ENCODE data around the gene ACSL1. TPM values are rescaled to one million over a fixed set of nuclear protein-coding genes. Genes with fewer than 3 reads are reported as not detected.

Gene ACSL1
- total RNA-seq, 2 experiments from 2014 or later, result 13.8 to 26.0 TPM

- Mint-ChIP-seq H3K9me3 (ENCODE audit: low read depth) (no peaks in the 10 kb centered on the region), H3K4me3 (no peak overlapping the region), H3K27me3 (no peaks in the 10 kb centered on the region), H3K4me1 (peaks cover 16% of the 10 kb centered on the region), H3K36me3 (peaks cover 24% of the 10 kb centered on the region), H3K27ac (peak overlapping the region; percentile 41)
- DNase-seq (no peak), ATAC-seq (no peak)
- CTCF ChIA-PET, result interaction anchor here (1.1 kb wide), 1 partner anchor 18 kb away, joined by 4 read pairs; no protein-coding TSS in a partner anchor
These were observed 61.2 kb downstream of the ACSL1 start for GRCh38 chr4:184764601-184765000.

GRCh38 chr4:184763150-184763780 lies 62.5 kb downstream of the ACSL1 start:
- Mint-ChIP-seq H3K27me3 (no peaks in the 10 kb centered on the region), H3K36me3 (peaks cover 30% of the 10 kb centered on the region), H3K4me1 (peaks cover 16% of the 10 kb centered on the region), H3K4me3 (no peak overlapping the region), H3K9me3 (ENCODE audit: low read depth) (no peaks in the 10 kb centered on the region), H3K27ac (peak overlapping the region; percentile 13)
- ATAC-seq (no peak), DNase-seq (no peak)
- CTCF ChIA-PET, result interaction anchor here (0.9 kb wide), 1 partner anchor 500 kb away, joined by 3 read pairs; no protein-coding TSS in a partner anchor

GRCh38 chr4:184762100-184762499 lies 63.7 kb downstream of the ACSL1 start:
- Mint-ChIP-seq H3K4me1 (peaks cover 16% of the 10 kb centered on the region), H3K36me3 (peaks cover 34% of the 10 kb centered on the region), H3K4me3 (peak overlapping the region; percentile 64), H3K9me3 (ENCODE audit: low read depth) (no peaks in the 10 kb centered on the region), H3K27me3 (no peaks in the 10 kb centered on the region), H3K27ac (peak overlapping the region; percentile 85)
- peak; percentile 67 for DNase-seq
- CTCF ChIA-PET, result interaction anchor here (0.9 to 1.1 kb wide), 3 partner anchors 17 to 498 kb away, joined by 3 to 5 read pairs (median 3); partner anchors contain the start of gene CENPU
- peak; percentile 99 for ATAC-seq

GRCh38 chr4:184760681-184761080 lies 65.1 kb downstream of the ACSL1 start:
- peaks cover 32% of the 10 kb centered on the region for H3K36me3 Mint-ChIP-seq
- CTCF ChIA-PET, result no interaction called here
- no peak overlapping the region for H3K27ac Mint-ChIP-seq
- no peaks in the 10 kb centered on the region for H3K27me3 Mint-ChIP-seq
- no peaks in the 10 kb centered on the region for H3K9me3 Mint-ChIP-seq (ENCODE audit: low read depth)
- H3K4me1 Mint-ChIP-seq, result peaks cover 16% of the 10 kb centered on the region
- no peak for ATAC-seq
- no peak for DNase-seq
- no peak overlapping the region for H3K4me3 Mint-ChIP-seq

- Mint-ChIP-seq H3K9me3 (ENCODE audit: low read depth) (no peaks in the 10 kb centered on the region), H3K27me3 (no peaks in the 10 kb centered on the region), H3K4me1 (peaks cover 15% of the 10 kb centered on the region), H3K4me3 (no peak overlapping the region), H3K36me3 (peaks cover 34% of the 10 kb centered on the region), H3K27ac (no peak overlapping the region)
- CTCF ChIA-PET, result interaction anchor here (1.1 kb wide), 1 partner anchor 12 kb away, joined by 6 read pairs; no protein-coding TSS in a partner anchor
- DNase-seq (no peak), ATAC-seq (no peak)
These were observed 68.0 kb downstream of the ACSL1 start for GRCh38 chr4:184757810-184758209.

GRCh38 chr4:184756399-184756798 lies 69.4 kb downstream of the ACSL1 start:
- peaks cover 28% of the 10 kb centered on the region for H3K36me3 Mint-ChIP-seq
- no peak for ATAC-seq
- no peak overlapping the region for H3K4me3 Mint-ChIP-seq
- no peak for DNase-seq
- no peak overlapping the region for H3K27ac Mint-ChIP-seq
- peaks cover 7% of the 10 kb centered on the region for H3K4me1 Mint-ChIP-seq
- CTCF ChIA-PET, result no interaction called here
- no peaks in the 10 kb centered on the region for H3K9me3 Mint-ChIP-seq (ENCODE audit: low read depth)
- no peaks in the 10 kb centered on the region for H3K27me3 Mint-ChIP-seq

- CTCF ChIA-PET, result no interaction called here
- Mint-ChIP-seq H3K4me1 (peaks cover 3% of the 10 kb centered on the region), H3K9me3 (ENCODE audit: low read depth) (no peaks in the 10 kb centered on the region), H3K27me3 (no peaks in the 10 kb centered on the region), H3K27ac (no peak overlapping the region), H3K4me3 (no peak overlapping the region), H3K36me3 (peaks cover 20% of the 10 kb centered on the region)
- no peak for ATAC-seq
- DNase-seq, result no peak
These were observed 70.5 kb downstream of the ACSL1 start for GRCh38 chr4:184755278-184755677.

- no peak overlapping the region for H3K27ac Mint-ChIP-seq
- H3K4me3 Mint-ChIP-seq, result no peak overlapping the region
- H3K27me3 Mint-ChIP-seq, result no peaks in the 10 kb centered on the region
- ATAC-seq, result no peak
- H3K9me3 Mint-ChIP-seq (ENCODE audit: low read depth), result no peaks in the 10 kb centered on the region
- peaks cover 5% of the 10 kb centered on the region for H3K36me3 Mint-ChIP-seq
- CTCF ChIA-PET, result interaction anchor here (0.9 to 1.3 kb wide), 2 partner anchors 32 to 231 kb away, joined by 3 read pairs; no protein-coding TSS in a partner anchor
- no peak for DNase-seq
- peaks cover 3% of the 10 kb centered on the region for H3K4me1 Mint-ChIP-seq
These were observed 73.1 kb downstream of the ACSL1 start for GRCh38 chr4:184752496-184753275.

GRCh38 chr4:184751585-184751956 lies 74.2 kb downstream of the ACSL1 start:
- Mint-ChIP-seq H3K4me3 (no peak overlapping the region), H3K27me3 (no peaks in the 10 kb centered on the region), H3K9me3 (ENCODE audit: low read depth) (no peaks in the 10 kb centered on the region), H3K4me1 (peaks cover 3% of the 10 kb centered on the region), H3K36me3 (peaks cover 2% of the 10 kb centered on the region), H3K27ac (no peak overlapping the region)
- CTCF ChIA-PET, result no interaction called here
- DNase-seq, result no peak
- ATAC-seq, result no peak

- Mint-ChIP-seq H3K9me3 (ENCODE audit: low read depth) (no peaks in the 10 kb centered on the region), H3K4me3 (no peak overlapping the region), H3K27me3 (no peaks in the 10 kb centered on the region), H3K36me3 (peaks cover 2% of the 10 kb centered on the region), H3K4me1 (peaks cover 4% of the 10 kb centered on the region), H3K27ac (no peak overlapping the region)
- ATAC-seq (no peak), DNase-seq (no peak)
- CTCF ChIA-PET, result no interaction called here
These were observed 74.7 kb downstream of the ACSL1 start for GRCh38 chr4:184750926-184751584.

- DNase-seq, result no peak
- CTCF ChIA-PET, result interaction anchor here (1.3 kb wide), 1 partner anchor 126 kb away, joined by 5 read pairs; no protein-coding TSS in a partner anchor
- Mint-ChIP-seq H3K4me1 (peaks cover 8% of the 10 kb centered on the region), H3K4me3 (no peak overlapping the region), H3K9me3 (ENCODE audit: low read depth) (no peaks in the 10 kb centered on the region), H3K27ac (no peak overlapping the region), H3K36me3 (no peaks in the 10 kb centered on the region), H3K27me3 (no peaks in the 10 kb centered on the region)
- no peak for ATAC-seq
These were observed 77.5 kb downstream of the ACSL1 start for GRCh38 chr4:184748251-184748652.

GRCh38 chr4:184747034-184747830 lies 78.5 kb downstream of the ACSL1 start:
- DNase-seq (no peak), ATAC-seq (no peak)
- no peaks in the 10 kb centered on the region for H3K36me3 Mint-ChIP-seq
- peaks cover 8% of the 10 kb centered on the region for H3K4me1 Mint-ChIP-seq
- H3K9me3 Mint-ChIP-seq (ENCODE audit: low read depth), result no peaks in the 10 kb centered on the region
- CTCF ChIA-PET, result interaction anchor here (1.3 to 2.9 kb wide), 5 partner anchors 13 to 236 kb away, joined by 3 to 24 read pairs (median 5); partner anchors contain the start of gene CENPU
- no peak overlapping the region for H3K27ac Mint-ChIP-seq
- no peak overlapping the region for H3K4me3 Mint-ChIP-seq
- H3K27me3 Mint-ChIP-seq, result no peaks in the 10 kb centered on the region

Data from activated CD8-positive, alpha-beta memory T cell treated with anti-CD3 and anti-CD28 coated beads, Interleukin-2, amount 10 ng/mL, durations not matched to agents 7 days and 5 days (primary cell).